Measurements from ENCODE around the gene TMC1.

DNA sequence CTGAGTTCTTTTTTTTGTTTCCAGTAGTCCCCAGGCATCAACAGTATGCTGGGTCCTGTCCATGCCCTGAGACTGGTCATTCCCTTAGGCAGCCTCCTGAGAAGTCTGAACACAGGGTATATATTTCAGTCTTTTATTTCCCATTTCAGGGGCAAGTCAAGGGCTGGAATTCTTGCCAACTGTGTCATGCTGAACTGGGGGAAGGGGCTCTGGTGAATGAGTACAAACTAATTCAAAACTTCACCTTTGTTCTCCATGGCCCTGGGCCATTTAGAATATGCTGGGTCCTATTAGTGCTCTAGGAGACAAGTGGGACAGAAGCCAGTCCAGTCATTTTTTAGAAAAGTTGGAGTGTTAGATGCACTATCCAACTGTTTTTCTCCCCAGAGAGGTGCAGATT is 170.3 kb downstream of the TMC1 start:
- TF ChIP-seq, protein P1, sequence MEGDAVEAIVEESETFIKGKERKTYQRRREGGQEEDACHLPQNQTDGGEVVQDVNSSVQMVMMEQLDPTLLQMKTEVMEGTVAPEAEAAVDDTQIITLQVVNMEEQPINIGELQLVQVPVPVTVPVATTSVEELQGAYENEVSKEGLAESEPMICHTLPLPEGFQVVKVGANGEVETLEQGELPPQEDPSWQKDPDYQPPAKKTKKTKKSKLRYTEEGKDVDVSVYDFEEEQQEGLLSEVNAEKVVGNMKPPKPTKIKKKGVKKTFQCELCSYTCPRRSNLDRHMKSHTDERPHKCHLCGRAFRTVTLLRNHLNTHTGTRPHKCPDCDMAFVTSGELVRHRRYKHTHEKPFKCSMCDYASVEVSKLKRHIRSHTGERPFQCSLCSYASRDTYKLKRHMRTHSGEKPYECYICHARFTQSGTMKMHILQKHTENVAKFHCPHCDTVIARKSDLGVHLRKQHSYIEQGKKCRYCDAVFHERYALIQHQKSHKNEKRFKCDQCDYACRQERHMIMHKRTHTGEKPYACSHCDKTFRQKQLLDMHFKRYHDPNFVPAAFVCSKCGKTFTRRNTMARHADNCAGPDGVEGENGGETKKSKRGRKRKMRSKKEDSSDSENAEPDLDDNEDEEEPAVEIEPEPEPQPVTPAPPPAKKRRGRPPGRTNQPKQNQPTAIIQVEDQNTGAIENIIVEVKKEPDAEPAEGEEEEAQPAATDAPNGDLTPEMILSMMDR (IDR thresholded peaks at IDR 0.05), result no peak
- no peak for TF ChIP-seq POLR2AphosphoS5 (IDR thresholded peaks at IDR 0.05)
- no peak for TF ChIP-seq POLR2A (IDR thresholded peaks at IDR 0.05)

Measured in stomach (tissue), 4 donors.